ENCODE results near the gene CRACR2B. TPM values are rescaled to one million over a fixed set of nuclear protein-coding genes. Genes with fewer than 3 reads are reported as not detected.

The CRACR2B gene
- total RNA-seq = 17.9 and 28.8 TPM in 2 replicates

DNA sequence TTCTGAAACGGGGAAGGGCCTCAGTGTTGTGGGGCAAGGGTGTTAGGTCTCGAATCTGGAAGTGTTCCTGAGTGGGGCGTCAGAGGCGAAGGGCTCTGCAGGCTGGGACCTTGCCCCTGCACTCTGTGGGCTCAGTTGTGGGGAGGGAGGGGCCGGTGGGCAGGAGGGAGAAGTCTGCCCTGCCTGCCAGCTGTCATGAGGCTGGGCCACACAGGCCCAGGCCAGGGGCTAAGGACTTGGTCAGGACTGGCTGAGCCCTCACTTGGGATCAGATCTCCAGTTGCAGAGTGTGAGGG is at the start of gene CRACR2B:
CRACR2B (plus strand) TSS at position 23 of the 296 bp plus-strand sequence. CDS start 689 bp downstream, outside the sequence.

DNA sequence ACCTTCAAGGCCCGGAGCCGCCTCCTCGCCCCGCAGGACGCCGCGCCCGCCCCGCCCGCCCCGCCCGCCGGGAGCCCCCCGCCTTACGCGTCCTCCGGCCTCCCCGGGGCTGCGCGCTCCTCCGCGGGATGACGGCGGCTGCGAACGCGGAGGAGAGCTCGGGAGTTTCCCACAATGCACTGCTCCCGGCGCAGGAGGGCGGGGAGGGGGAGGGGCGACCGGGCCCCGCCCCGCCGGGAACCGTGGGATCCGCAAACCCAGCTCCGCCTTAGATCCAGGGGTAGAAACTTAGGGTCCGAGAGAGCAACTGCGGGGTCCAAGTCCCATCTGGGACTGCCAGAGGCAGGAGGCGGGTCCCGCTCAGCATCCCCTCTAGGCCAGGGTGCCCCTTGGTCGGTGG is 37.8 kb upstream of the CRACR2B start, which contains the start of gene CEND1:
CEND1 (minus strand) TSS at position 148 of the 400 bp plus-strand sequence. CDS start 1,514 bp downstream, outside the sequence.

DNA sequence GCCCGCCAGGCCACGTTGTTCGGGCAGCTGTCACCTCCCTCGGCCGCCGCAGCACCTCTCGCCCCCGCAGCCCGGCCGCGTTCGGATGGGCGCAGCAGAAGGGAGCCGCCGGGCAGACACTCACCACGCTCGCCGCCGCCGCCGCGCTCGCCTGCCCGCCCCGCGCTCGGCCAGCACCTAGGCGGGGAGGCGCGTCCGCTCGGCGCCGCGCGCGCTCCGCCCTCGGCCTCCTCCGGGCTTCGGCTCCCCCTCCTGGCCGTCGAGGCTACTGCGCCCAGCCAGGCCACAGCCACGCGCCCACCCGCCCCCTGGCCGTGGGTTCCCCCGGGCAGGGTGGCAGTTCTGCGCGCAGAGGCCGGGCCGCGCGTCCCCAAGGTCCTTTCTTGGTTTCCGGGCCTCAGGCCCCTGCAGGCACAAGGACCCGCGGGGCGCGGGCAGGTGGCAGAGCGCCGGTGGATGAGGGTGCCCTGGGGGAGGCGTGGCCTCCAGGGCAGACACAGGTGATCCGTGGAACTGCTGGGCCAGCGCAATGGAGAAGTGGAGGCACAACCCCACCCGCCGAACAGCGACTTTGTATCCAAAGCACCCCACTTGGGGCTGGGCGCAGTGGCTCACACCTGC is 29.5 kb upstream of the CRACR2B start, which contains the start of gene SLC25A22:
SLC25A22 (minus strand) TSS at position 189 of the 621 bp plus-strand sequence. CDS start 3,275 bp downstream, outside the sequence.

DNA sequence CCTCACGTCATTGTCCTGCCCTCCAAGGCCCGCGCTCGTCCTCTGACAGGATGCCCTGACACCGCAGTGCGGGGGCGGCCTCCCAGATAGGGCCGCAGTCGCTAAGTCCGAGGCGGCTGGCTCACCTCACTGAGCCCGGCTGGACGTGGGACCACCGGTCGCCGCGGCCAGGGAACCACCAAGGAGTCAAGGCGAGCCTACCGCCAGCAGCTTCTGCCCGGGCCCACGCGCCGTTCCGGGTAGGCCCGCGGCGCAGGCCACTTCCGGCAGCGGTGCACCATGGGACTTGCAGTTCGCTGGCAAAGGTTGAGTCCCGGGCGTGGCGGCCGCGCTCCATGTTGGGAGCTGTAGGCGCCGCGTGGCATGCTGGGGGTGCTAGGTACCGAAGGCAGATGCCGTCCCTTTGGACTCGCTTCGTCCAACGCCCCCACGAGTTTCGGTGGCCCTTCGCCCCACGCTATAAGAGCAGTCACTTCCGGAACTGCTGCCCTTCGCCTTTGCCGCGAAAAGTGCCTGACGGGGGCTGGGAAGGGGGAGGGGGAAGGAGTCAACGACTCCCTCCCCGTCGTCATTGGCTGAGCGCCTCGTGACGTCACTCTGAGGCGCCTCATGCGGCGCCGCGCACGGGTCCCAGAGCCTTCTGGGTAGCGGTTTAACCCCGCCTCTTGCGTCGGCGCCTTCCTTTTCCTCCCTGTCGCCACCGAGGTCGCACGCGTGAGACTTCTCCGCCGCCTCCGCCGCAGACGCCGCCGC is 18.3 kb upstream of the CRACR2B start, which contains the start of gene RPLP2:
RPLP2 (plus strand) TSS at position 681 of the 753 bp plus-strand sequence. CDS start 268 bp downstream, outside the sequence.

DNA sequence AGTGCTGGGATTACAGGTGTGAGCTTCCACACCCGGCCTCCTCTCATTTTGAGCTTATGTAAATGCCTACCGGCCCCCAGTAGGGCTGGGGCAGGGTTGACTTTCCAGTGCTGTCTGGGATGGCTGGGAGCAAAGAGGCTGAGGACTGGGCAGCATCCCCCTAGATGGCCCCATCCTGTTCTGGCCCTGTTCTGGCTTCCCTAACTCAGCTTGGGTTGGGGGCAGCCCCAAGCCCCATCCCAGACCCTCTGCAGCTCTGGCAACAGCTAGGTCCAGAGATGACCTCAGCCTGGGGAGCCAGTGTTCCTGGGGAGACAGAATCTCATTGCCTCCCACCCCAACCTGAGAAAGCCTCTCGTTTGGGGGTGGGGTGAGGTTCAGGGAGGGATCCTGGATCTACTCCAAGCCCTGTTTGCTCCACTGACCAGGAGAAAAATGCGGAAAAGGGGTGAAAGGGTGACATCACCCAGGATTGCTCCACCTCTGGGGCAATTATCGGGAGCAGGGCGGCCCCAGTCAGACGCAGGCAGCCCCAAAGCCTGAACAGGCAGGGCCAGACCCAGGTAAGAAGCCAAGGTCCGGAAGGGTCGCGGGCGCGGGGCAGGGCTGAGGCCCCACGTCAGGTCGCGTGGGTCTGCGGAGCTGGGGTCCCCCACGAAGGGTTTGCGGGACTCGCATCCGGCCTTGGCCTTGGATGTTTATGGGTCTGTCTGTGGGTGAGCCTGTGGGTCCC is 9.2 kb upstream of the CRACR2B start, which contains the start of gene PNPLA2:
PNPLA2 (plus strand) TSS at position 519 of the 733 bp plus-strand sequence. CDS start 805 bp downstream, outside the sequence.

DNA sequence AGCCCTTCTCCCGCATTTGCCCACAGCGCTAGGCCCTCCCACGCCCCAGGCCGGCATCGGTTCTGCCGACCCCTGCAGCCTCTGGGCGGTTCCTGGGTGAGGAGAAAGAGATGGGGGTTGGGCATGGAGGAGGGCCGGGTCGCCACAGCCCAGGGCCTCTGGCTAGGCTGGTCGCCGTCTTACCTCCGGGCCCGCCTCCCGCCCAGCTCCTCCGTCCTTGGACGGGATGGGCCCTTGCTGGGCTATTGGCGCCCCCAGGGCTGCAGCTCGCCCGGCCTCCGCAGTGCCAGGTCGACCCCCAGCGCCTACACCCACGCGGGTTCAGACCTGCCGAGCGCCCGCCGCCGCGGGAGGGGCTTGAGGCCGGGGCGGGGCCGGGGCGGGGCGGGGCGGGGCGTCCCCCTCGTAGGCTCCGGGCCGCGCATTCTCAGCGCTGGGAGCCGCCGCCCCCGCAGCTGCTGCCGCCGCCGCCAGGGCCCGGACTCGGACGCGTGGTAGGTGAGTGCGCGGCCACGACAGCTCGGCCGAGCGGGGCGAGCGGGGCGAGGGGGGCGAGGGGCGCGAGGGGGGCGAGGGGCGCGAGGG is 4.9 kb downstream of the CRACR2B start, which contains the start of gene CD151:
CD151 (plus strand) TSS at position 424 of the 585 bp plus-strand sequence. CDS start 3,118 bp downstream, outside the sequence.

DNA sequence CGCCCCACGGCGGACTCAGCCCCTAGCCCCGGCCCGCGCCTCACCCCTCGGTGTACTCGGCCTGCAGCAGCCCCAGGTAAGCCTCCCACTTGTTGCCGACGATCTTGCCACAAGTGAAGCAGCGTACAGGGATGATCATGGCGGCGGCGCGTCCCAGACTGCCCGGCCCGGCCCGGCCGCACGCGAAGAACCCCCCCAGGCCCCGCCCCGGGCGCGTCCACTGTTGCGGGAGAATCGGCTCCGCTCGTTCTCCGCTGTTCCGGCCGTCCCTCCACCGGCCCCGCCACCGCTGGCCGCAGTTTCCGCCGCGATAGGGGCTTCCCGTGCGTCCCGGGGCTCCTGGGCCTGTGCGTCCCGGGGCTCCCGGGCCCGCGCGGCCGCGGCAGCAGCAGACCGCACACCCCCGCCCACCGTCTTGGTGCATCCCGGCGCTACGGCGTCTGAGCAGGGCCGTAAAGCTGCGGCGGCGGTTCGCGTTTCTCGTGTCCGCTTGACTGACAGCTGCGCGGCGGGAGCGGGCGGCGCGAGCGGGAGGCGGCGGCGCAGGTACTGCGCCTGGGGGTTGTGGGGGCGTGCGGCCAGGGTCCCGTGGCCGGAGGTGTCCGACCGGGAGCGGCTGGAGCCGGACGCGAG is 14.8 kb downstream of the CRACR2B start, which contains the start of the genes POLR2L and TSPAN4:
POLR2L (minus strand) TSS at position 160 of the 633 bp plus-strand sequence; CDS start at position 139, 21 bp downstream.
TSPAN4 (plus strand) TSS at position 483 of the 633 bp plus-strand sequence. CDS start 7,453 bp downstream, outside the sequence.

Other genes with a start within 250 kb of the CRACR2B start
- 7.4 and 11.4 TPM in 2 replicates for gene IRF7, start 212.0 kb upstream of the CRACR2B start, total RNA-seq
- gene CDHR5, start 203.0 kb upstream of the CRACR2B start, total RNA-seq = not detected in 2 replicates
- not detected in 2 replicates for gene SCT, start 200.7 kb upstream of the CRACR2B start, total RNA-seq
- not detected in 2 replicates for gene DRD4, start 190.7 kb upstream of the CRACR2B start, total RNA-seq
- gene DEAF1, start 132.7 kb upstream of the CRACR2B start, total RNA-seq = 27.5 and 34.3 TPM in 2 replicates
- 7.9 and 11.1 TPM in 2 replicates for gene TMEM80, start 132.1 kb upstream of the CRACR2B start, total RNA-seq
- 1.9 and 2.1 TPM in 2 replicates for gene EPS8L2, start 121.7 kb upstream of the CRACR2B start, total RNA-seq
- 96.4 and 101 TPM in 2 replicates for gene TALDO1, start 80.5 kb upstream of the CRACR2B start, total RNA-seq
- 22.9 and 25.1 TPM in 2 replicates for gene GATD1, start 50.4 kb upstream of the CRACR2B start, total RNA-seq
- 0.09 TPM in 1 of 2 replicates, not detected in the other for gene CEND1, start 37.8 kb upstream of the CRACR2B start, total RNA-seq
- 4.7 and 5.2 TPM in 2 replicates for gene SLC25A22, start 29.6 kb upstream of the CRACR2B start, total RNA-seq
- gene PIDD1, start 22.7 kb upstream of the CRACR2B start, total RNA-seq = 3.0 and 3.5 TPM in 2 replicates
- 292 and 295 TPM in 2 replicates for gene RPLP2, start 18.0 kb upstream of the CRACR2B start, total RNA-seq
- gene PNPLA2, start 9.0 kb upstream of the CRACR2B start, total RNA-seq = 45.8 and 67.0 TPM in 2 replicates
- gene CD151, start 5.0 kb downstream of the CRACR2B start, total RNA-seq = 587 and 744 TPM in 2 replicates
- gene POLR2L, start 14.6 kb downstream of the CRACR2B start, total RNA-seq = 133 and 311 TPM in 2 replicates
- 57.3 and 155 TPM in 2 replicates for gene TSPAN4, start 14.9 kb downstream of the CRACR2B start, total RNA-seq
- gene CHID1, start 82.9 kb downstream of the CRACR2B start, total RNA-seq = 24.4 and 29.8 TPM in 2 replicates
- gene AP2A2, start 98.0 kb downstream of the CRACR2B start, total RNA-seq = 24.7 and 37.1 TPM in 2 replicates
- not detected in 2 replicates for gene MUC6, start 208.8 kb downstream of the CRACR2B start, total RNA-seq
- gene MUC2, start 247.0 kb downstream of the CRACR2B start, total RNA-seq = not detected in 2 replicates